Ureter (tissue), 1 donor: Measurements from ENCODE around the gene TMCC2. TPM values are rescaled to one million over a fixed set of nuclear protein-coding genes. Genes with fewer than 3 reads are reported as not detected.

Source experiments
- DNase-seq: peaks from one replicate; pipeline ENCODE4 v3.0.0-alpha.2; 2020; ENCODE audit warnings: low spot score
- total RNA-seq: library from RNA; stranded (reverse); gene quantifications from one replicate; pipeline ENCODE4 v1.2.4, GENCODE V29; 2023
- donor health status: DM: yes; HTN: yes; CAD: no.

TMCC2 gene
- total RNA-seq, 1 donor from 2014 or later = 0.55 TPM

GRCh38 chr1:205240569-205240968 lies 12.8 kb downstream of the TMCC2 start:
- no peak for DNase-seq

DNA sequence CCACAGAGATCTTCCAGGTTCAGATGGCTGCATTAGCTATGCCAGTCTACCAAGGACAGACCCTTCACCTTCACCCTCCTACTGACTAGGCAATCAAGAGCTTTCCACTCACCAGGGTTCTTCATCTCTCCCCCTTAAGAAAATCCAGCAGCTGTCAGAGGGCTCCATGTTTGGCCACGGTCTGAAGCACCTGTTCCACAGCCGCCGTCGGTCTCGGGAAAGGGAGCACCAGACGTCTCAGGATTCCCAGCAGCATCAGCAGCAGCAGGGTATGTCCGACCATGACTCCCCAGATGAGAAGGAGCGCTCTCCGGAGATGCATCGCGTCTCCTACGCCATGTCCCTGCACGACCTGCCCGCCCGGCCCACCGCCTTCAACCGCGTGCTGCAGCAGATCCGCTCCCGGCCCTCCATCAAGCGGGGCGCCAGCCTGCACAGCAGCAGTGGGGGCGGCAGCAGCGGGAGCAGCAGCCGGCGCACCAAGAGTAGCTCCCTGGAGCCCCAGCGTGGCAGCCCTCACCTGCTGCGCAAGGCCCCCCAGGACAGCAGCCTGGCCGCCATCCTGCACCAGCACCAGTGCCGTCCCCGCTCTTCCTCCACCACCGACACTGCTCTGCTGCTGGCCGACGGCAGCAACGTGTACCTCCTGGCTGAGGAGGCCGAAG lies 13.8 kb downstream of the TMCC2 start:
- DNase-seq = no peak

GRCh38 chr1:205243350-205244191 lies 15.8 kb downstream of the TMCC2 start:
- DNase-seq = no peak

DNA sequence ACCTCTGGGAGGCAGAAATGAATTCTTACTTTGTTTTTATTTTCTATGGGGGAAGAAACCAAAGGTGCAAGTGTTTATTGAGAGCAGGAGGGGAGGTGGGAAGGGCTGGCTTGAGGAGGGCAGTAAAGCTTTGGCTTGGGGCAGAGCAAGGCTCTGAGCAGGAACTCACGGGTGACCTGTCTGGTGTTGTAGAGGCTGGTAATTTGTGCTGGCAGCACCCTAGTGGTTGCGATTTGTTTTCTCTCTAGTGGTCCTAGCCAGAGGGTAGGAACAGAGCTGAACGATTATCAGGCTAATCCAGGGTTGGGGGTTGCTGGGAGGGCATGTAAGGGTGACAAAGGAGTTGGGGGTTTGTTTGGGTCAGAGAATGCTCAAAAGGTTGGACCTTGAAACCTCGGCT lies 16.6 kb downstream of the TMCC2 start:
- no peak for DNase-seq

DNA sequence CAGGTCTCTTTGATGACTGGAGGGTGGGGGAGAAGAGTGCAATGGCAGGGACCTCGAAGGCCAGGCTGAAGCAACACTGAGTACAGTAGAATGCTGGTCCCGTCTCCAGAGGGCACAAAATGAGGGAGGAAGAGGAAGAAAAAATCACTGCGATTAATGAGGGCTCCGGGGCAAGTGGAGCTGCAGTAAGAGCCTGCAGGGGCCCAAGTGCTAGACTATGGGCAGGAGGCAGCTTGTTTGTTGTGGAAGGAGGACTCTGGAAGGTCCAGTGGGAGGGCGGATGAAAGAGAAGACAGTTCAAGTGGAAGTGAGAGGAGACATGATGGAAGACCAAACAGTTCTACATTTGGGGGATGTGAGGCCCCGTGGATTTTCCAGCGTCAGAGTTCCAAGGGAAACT lies 17.4 kb downstream of the TMCC2 start:
- DNase-seq = no peak

GRCh38 chr1:205246351-205247119 lies 18.8 kb downstream of the TMCC2 start:
- no peak for DNase-seq

- DNase-seq = no peak
These were observed 19.6 kb downstream of the TMCC2 start for GRCh38 chr1:205247130-205247921.

DNA sequence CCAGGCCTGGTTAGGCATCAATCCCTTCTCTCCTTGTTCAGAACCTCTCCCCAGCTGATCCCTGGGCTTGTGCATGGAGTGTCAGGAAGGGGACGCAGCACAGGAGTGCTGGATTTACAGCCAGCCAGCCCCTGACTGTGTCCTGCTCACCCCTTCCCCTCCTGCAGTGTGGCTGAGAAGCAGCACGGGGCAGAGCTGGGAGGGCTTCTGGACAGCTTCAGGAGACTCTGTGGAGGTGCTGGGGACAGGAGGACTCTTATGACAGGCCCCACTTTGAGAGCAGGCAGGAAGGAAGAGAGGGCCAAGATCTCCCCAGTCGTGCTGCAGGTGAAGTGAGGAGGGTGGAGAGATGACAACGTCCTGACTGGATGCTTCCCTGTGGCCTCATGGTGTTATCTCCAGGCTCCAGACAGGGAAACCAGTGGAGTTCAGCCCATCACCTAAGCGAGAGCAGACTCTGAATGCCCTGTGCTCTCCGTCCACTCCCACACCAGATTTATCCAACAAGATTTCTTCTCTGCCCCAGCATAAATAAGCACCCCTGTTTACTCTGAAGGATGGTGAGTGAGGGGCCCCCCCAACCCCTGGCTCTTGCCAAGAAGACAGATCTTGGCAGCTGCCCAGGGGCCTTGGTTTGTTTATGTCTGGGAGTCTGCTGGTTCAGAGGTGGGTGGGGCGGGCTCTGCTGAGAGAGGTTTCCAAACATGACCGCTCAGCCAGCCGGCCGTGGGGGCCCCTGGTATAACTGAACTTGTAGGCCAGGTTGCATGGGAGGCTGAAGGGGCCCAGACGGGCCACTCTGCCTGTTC lies 21.3 kb downstream of the TMCC2 start:
- DNase-seq = peak; percentile 85

GRCh38 chr1:205249651-205250050 lies 21.9 kb downstream of the TMCC2 start:
- no peak for DNase-seq

DNA sequence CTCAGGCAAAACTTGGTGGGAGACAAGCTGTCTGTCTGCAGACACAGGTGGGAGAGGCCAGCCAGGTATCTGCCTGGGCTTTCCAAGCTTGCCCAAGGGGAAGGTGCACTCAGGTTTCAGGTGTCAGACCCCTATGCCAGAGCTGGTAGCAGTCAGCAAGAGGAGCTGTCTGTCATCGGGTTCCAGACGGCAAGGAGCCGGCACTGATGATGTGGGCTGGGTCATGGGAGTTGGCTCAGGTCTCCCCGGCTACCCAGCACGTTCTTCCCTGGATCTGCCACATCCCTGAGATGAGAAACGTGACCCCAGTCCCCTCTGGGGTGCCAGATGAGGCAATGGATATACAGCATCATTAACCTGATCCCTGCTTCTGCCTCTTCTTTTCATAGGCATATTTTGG lies 23.0 kb downstream of the TMCC2 start:
- DNase-seq = no peak

GRCh38 chr1:205251576-205251975 lies 23.8 kb downstream of the TMCC2 start:
- DNase-seq = no peak

DNA sequence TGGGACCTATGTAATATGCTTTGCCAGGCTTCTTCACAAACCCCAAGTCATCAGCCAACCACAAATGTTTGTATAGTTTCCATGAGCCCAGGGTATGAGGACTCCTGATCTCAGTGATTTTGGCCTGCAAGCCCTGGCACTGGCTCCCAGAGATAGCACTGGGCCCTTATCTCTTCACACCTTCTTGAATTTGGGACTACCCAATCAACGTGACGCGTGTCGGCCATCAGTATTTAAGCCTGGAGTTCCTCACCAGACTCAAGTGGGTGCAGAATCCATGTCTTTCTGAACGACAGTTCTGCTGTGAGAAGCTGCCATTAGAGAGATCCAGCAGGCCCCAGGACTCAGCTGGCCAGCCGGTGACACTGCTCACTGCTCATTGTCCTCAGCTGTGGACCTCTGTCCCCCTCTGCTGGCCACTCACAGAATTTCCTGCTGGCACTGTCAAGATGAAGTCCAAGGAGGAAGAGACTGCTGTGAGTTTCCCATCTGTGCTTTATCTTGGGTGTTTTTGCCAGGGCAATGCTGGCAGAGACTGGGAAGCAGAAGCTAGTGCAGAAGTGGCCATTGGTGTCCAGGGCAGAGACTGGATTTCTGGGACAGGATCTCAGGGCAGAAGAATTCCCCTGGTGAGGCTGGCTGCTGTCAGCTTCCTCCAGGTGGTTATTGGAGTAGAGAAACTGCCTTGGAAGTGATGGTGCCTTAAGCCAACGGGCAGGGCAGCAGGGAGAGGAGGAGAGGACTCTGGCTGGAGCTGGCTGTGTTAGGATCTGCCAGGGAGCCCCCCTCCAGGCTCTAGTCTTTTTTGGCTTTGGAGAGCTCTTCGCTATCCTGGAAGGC lies 28.4 kb downstream of the TMCC2 start:
- DNase-seq = peak; percentile 94

DNA sequence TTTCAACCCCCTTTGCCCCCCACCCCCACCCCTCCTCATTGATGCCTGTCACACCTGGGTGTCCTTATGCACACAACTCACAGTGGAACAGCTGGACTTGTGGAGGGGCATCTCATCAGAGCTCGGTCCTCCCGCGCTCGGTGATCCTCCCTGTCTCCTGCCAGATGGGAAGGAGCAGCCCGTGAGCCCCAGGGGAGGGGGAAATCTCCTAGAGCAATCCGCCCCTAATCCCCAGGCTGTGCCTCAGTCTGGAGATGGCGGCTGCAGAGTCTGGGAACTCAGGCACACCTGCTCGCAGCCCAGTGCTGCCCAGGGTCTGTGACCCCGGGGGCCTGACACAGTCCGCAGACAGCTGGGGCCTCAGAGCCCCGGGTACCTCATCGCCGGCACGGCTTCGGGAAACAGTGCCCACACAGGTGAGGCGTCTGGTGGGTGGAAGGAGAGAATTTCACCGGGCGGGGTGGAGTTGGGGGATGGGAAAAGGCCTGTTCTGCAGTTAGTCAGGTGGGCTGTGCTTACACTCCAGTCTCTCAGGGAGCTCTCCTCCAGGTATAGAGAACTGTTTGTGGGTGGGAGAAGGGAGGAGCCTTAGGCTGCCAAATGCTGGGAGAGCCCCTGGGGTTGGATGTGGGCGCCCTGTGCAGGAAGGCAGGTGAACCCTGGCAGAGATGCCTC lies 29.3 kb downstream of the TMCC2 start:
- DNase-seq = no peak

GRCh38 chr1:205257735-205258134 lies 30.0 kb downstream of the TMCC2 start:
- no peak for DNase-seq

DNA sequence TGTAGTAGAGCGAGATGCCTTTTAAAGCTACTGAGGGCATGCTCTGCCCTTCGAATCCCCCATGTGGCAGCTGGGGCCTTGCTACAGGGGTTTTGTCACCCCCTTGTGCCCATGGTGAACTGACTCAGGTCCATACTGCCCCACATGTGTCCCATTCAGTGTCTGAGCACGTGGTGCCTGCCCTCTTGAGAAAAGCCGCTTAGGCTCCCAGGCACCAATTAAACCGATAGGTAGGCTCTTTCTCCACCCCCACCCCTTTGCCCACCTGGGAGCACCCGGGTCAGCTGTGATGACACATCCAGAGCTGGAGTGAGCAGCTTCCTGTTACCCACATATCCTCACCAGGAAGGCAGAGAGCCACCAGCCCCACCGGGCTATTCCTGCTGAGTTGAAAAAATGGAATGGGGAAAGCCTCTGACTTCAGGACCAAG lies 30.5 kb downstream of the TMCC2 start:
- no peak for DNase-seq

GRCh38 chr1:205258719-205259118 lies 31.0 kb downstream of the TMCC2 start:
- peak; percentile 59 for DNase-seq

- DNase-seq = no peak
These were observed 31.6 kb downstream of the TMCC2 start for GRCh38 chr1:205259324-205259832.

DNA sequence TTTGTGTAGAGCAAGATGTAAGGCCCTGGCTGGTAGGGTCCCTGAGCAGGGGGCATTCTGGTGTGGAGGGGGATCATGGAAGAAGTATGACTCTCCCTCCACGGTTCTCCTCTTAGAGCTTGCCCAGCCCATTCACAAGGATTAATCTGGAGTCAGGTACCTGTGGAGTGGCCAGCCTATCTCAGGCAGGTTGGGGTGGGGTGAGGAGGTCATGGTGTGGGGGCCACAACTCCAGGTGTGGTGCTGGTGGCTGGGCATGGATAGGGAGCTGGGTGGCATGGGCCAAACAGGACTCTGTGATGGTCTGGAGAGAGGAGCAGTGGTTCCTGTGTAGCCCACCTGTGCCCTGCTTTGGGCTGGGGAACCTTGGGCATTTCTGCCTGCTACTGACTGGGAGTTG lies 32.3 kb downstream of the TMCC2 start:
- no peak for DNase-seq
